Naive B cell (primary cell): Measurements from ENCODE around the gene POGLUT2. TPM values are rescaled to one million over a fixed set of nuclear protein-coding genes. Genes with fewer than 3 reads are reported as not detected.

Experiments
- ATAC-seq, 2 donors: fragments of 150-1000 bp; cut with Tn5 transposase; 2 replicates each; pipeline ENCODE4 v1.10.0; 2021; ENCODE audit warnings: low read depth in 2 of 2, mild to moderate bottlenecking in 2 of 2, moderate library complexity in 2 of 2
- DNase-seq: peaks from one replicate; pipeline ENCODE4 v3.0.0; 2022
- H3K27ac Mint-ChIP-seq, 6 donors: one replicate each; pipeline ENCODE4 v1.8.0; 2020 to 2022; ENCODE audit warnings: mild to moderate bottlenecking in 6 of 6, mixed read lengths in 6 of 6, moderate library complexity in 5 of 6, inconsistent platforms in 2 of 6
- H3K27me3 Mint-ChIP-seq, 3 donors: one replicate each; pipeline ENCODE4 v1.8.0; 2021 to 2022; ENCODE audit warnings: mixed read lengths in 3 of 3, mild to moderate bottlenecking in 1 of 3
- H3K36me3 Mint-ChIP-seq, 2 donors: one replicate each; pipeline ENCODE4 v1.8.0; 2020 to 2022; ENCODE audit warnings: mixed read lengths in 2 of 2, inconsistent platforms in 1 of 2, mild to moderate bottlenecking in 1 of 2
- H3K4me1 Mint-ChIP-seq, 3 donors: one replicate each; pipeline ENCODE4 v1.8.0; 2020 to 2022; ENCODE audit warnings: mixed read lengths in 3 of 3, inconsistent platforms in 1 of 3, mild to moderate bottlenecking in 1 of 3, moderate library complexity in 1 of 3
- H3K4me3 Mint-ChIP-seq, 8 donors: one replicate each; pipeline ENCODE4 v1.8.0; 2020 to 2022; ENCODE audit warnings: mild to moderate bottlenecking in 8 of 8, mixed read lengths in 8 of 8, moderate library complexity in 8 of 8, inconsistent platforms in 2 of 8
- H3K9me3 Mint-ChIP-seq, 7 donors: one replicate each; pipeline ENCODE4 v1.8.0; 2020 to 2022; ENCODE audit warnings: mixed read lengths in 7 of 7, mild to moderate bottlenecking in 5 of 7, inconsistent platforms in 2 of 7, moderate library complexity in 1 of 7
- polyA plus RNA-seq, 6 donors: library from polyadenylated mRNA; unstranded; fragments of 300-500 nt; fragmentation: Illumina TruSeq; gene quantifications; one replicate each; pipeline ENCODE4 v1.2.3, GENCODE V29; 2021; ENCODE audit warnings: low read depth in 6 of 6

POGLUT2 gene
- polyA plus RNA-seq: not detected

GRCh38 chr13:102798581-102799425 lies at the start of gene POGLUT2, which contains the start of gene BIVM:
Gene POGLUT2 (minus strand): TSS chr13:102798976. CDS start chr13:102798670, 306 bp downstream.
Gene BIVM (plus strand): TSS chr13:102799119. CDS start chr13:102807268, 8,149 bp downstream.
- H3K9me3 Mint-ChIP-seq: peaks cover 0 to 1% (median 0%) of the 10 kb centered on the region in 7 donors
- peaks cover 4 to 17% (median 8%) of the 10 kb centered on the region in 3 donors for H3K4me1 Mint-ChIP-seq
- H3K27me3 Mint-ChIP-seq: peaks cover 12 to 28% (median 12%) of the 10 kb centered on the region in 3 donors
- H3K4me3 Mint-ChIP-seq: peak within 1 kb of the TSS; percentile 85 to 94 (median 90)
- ATAC-seq (peak; percentile 43 to 53), DNase-seq (peak; percentile 44)
- no peaks in the 10 kb centered on the region for H3K36me3 Mint-ChIP-seq
- peak within 1 kb of the TSS in 2 of 6 donors; percentile 21 to 87 for H3K27ac Mint-ChIP-seq

DNA sequence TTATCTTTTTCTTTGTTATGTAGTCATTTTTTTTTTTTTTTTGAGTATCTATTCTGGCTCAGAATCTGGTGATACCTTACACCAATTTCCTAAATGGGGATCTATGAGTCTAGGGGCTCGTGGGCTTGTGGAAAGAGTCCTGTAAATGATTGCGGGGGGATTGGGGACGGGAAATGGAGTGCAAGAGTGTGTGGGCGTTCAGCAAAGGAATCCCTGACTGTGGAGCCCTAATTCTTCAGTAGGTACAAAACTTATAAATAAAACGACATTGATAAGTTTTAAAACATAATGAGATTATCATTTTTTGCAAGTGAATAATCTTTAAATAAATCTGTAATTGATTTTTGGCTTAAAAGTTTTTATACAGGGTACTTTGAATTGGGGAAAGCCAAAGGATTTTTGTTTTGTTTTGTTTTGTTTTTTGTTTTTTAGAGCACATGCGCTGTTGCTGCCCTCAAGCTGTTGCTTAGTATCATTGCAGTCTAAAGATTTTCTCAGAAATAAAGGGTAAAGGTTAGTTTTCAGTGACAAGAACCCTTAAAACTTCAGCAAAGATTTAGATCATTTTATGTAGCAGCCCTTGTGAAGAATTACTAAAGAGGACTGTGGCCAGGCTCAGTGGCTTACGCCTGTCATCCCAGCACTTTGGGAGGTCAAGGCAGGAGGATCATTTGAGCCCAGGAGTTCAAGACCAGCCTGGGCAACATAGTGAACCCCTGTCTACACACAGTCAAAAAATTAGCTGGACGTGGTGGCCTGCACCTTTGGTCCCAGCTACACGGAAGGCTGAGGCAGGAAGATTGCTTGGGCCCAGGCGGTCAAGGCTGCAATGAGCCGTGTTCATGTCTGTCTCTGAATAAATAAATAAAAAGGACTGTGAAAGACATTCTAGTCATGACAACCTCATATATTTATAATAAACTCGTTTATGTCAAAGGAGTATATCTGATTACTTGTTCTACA lies 48.8 kb upstream of the POGLUT2 start:
- peaks cover 37 to 47% (median 37%) of the 10 kb centered on the region in 3 donors for H3K4me1 Mint-ChIP-seq
- ATAC-seq: no peak
- peak overlapping the region; percentile 94 to 100 (median 100) for H3K27ac Mint-ChIP-seq
- peak; percentile 27 for DNase-seq
- peak overlapping the region; percentile 87 to 100 (median 99) for H3K4me3 Mint-ChIP-seq
- no peaks in the 10 kb centered on the region for H3K9me3 Mint-ChIP-seq
- H3K27me3 Mint-ChIP-seq: no peaks in the 10 kb centered on the region
- H3K36me3 Mint-ChIP-seq: no peaks in the 10 kb centered on the region

- Mint-ChIP-seq H3K4me3 (peak overlapping the region; percentile 87 to 100 (median 99)), H3K4me1 (peaks cover 36 to 47% (median 37%) of the 10 kb centered on the region in 3 donors), H3K9me3 (no peaks in the 10 kb centered on the region), H3K27me3 (no peaks in the 10 kb centered on the region), H3K27ac (peak overlapping the region; percentile 94 to 100 (median 100)), H3K36me3 (no peaks in the 10 kb centered on the region)
- DNase-seq: peak; percentile 76
- peak; percentile 66 to 71 for ATAC-seq
Measured at GRCh38 chr13:102846261-102847015, 47.7 kb upstream of the POGLUT2 start.

DNA sequence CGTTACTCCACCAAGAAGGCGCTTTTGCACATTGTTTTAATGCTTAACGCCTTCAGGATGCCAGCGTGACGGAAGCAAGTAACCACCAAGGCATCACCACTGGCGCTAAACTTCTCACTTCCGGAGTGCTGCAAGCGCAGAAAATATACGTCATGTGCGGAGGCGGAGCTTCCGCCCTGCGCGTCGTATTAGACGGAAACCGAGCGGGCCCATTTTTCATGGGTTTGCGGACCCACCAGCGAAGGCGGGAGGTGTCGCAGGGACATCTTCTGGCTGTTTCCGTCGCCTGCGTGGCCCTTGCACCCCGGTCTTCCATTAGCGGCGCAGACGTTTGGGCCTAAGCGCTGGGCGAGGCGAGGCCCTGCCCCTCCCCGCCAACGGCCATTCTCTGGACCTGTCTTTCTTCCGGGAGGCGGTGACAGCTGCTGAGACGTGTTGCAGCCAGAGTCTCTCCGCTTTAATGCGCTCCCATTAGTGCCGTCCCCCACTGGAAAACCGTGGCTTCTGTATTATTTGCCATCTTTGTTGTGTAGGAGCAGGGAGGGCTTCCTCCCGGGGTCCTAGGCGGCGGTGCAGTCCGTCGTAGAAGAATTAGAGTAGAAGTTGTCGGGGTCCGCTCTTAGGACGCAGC lies 47.0 kb upstream of the POGLUT2 start, which contains the start of gene ERCC5:
ERCC5 (plus strand) TSS at position 403 of the 631 bp plus-strand sequence. CDS start 235 bp downstream, outside the sequence.
- DNase-seq: peak; percentile 95
- Mint-ChIP-seq H3K27me3 (no peaks in the 10 kb centered on the region), H3K27ac (peak within 1 kb of the TSS; percentile 94 to 100 (median 100)), H3K9me3 (no peaks in the 10 kb centered on the region), H3K4me1 (peaks cover 35 to 46% (median 35%) of the 10 kb centered on the region in 3 donors), H3K4me3 (peak within 1 kb of the TSS; percentile 87 to 100 (median 99)), H3K36me3 (no peaks in the 10 kb centered on the region)
- ATAC-seq: peak; percentile 73 to 78

DNA sequence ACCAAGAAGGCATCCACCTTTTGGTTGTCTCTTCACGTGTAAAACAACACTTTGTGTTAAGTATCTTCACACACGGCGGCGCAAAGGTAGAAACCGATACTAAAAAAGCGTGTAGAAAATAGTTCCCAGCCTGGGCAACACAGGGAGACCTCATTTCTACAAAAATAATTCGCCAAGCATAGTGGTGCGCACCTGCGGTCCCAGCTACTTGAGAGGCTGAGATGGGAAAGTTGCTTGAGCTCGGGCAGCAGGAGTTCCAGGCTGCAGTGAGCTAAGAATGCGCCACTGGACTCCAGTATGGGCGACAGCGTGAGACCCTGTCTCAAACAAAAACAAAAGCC lies 46.5 kb upstream of the POGLUT2 start:
- no peaks in the 10 kb centered on the region for H3K36me3 Mint-ChIP-seq
- peak overlapping the region; percentile 94 to 100 (median 100) for H3K27ac Mint-ChIP-seq
- peak overlapping the region; percentile 87 to 100 (median 99) for H3K4me3 Mint-ChIP-seq
- peak; percentile 35 to 40 for ATAC-seq
- H3K4me1 Mint-ChIP-seq: peaks cover 30 to 41% (median 31%) of the 10 kb centered on the region in 3 donors
- no peaks in the 10 kb centered on the region for H3K27me3 Mint-ChIP-seq
- H3K9me3 Mint-ChIP-seq: no peaks in the 10 kb centered on the region
- DNase-seq: no peak

DNA sequence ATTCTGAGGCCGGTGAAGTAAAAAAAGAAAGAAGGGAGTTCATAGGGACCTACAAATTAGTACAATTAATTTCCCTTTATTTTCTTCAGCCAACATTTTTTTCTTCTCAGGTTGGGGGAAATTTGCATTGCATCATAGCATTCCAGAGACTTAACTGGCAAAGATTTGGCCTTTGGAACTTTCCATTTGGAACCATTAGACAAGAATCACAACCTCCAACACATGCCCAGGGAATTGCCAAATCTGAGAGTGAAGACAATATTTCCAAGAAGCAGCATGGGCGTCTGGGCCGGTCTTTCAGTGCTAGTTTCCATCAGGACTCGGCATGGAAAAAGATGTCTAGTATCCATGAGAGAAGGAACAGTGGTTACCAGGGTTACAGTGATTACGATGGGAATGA lies 40.7 kb upstream of the POGLUT2 start:
- Mint-ChIP-seq H3K4me1 (peaks cover under 1 to 4% (median 2%) of the 10 kb centered on the region in 3 donors), H3K9me3 (no peaks in the 10 kb centered on the region), H3K4me3 (peak overlapping the region in 1 of 8 donors; percentile 2), H3K27ac (no peak overlapping the region), H3K36me3 (no peaks in the 10 kb centered on the region), H3K27me3 (no peaks in the 10 kb centered on the region)
- ATAC-seq (no peak), DNase-seq (no peak)

DNA sequence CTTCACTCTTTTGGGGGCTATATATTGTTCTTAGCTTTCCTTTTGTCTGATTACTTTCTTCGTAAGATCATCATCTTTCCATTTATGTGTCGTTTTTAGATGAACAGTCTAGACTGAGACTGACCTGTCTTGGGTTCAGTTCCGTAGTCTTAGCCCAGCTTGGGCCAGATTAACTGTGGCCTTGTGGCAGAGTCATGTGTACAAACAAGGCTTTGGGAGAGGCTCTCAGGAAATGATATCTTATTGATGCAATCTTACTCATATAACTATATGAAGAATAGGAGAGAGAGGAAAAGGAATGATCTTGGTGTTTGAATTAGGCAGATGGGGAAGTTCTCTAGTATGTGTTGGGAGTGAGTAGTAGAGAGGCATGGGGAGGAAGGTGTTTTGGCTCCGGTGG lies 40.2 kb upstream of the POGLUT2 start:
- Mint-ChIP-seq H3K36me3 (no peaks in the 10 kb centered on the region), H3K4me1 (peaks cover 0 to 4% (median 0%) of the 10 kb centered on the region in 3 donors), H3K27ac (no peak overlapping the region), H3K4me3 (peak overlapping the region in 1 of 8 donors; percentile 2), H3K9me3 (no peaks in the 10 kb centered on the region), H3K27me3 (no peaks in the 10 kb centered on the region)
- ATAC-seq (no peak), DNase-seq (no peak)

- DNase-seq (no peak), ATAC-seq (no peak)
- no peak overlapping the region for H3K4me3 Mint-ChIP-seq
- no peaks in the 10 kb centered on the region for H3K36me3 Mint-ChIP-seq
- H3K9me3 Mint-ChIP-seq: no peaks in the 10 kb centered on the region
- no peak overlapping the region for H3K27ac Mint-ChIP-seq
- H3K27me3 Mint-ChIP-seq: no peaks in the 10 kb centered on the region
- no peaks in the 10 kb centered on the region for H3K4me1 Mint-ChIP-seq
Measured at GRCh38 chr13:102838273-102838672, 39.5 kb upstream of the POGLUT2 start.

- H3K27me3 Mint-ChIP-seq: no peaks in the 10 kb centered on the region
- no peak for DNase-seq
- no peak overlapping the region for H3K4me3 Mint-ChIP-seq
- no peak for ATAC-seq
- H3K27ac Mint-ChIP-seq: no peak overlapping the region
- H3K36me3 Mint-ChIP-seq: no peaks in the 10 kb centered on the region
- H3K4me1 Mint-ChIP-seq: no peaks in the 10 kb centered on the region
- H3K9me3 Mint-ChIP-seq: no peaks in the 10 kb centered on the region
Measured at GRCh38 chr13:102836471-102836870, 37.7 kb upstream of the POGLUT2 start.

- H3K4me3 Mint-ChIP-seq: no peak overlapping the region
Measured at GRCh38 chr13:102830646-102831045, 31.9 kb upstream of the POGLUT2 start.

DNA sequence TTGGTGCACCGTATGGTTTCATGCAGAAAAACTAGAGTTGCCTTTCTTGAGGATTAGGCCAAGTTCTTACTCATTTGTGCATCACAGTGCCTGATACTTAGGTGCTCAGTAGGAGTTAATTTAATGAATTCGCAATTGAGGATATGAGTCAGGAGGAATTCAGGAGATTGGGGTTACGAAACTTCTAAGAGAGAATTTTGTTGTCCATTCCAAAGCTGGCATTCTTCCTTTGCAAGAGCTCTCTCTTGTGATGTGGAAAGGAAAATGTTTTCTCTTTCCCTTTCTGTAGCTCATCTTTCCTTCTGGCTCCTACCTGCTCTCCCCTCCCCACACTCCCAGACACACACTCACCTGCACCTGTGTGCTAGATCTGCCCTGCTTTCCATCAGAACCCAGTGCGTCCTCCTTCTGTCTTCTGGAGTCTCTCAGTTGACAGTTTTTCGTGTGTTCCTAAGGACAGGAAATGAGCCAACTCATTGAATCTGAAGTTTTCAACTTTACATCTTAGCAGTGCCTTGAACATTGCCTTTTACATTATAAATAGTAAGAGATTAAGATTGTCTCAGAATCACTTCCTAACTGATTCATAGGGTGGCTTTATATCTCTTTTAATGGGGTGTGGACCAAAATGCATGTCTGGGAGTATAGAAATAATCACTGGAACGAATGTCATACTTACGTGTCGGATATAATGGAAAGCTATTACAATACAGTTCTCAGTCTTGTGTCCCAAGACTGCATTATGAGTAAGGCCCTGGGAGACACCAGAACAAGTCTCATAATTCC lies 27.3 kb upstream of the POGLUT2 start:
- Mint-ChIP-seq H3K4me3 (no peak overlapping the region), H3K27me3 (no peaks in the 10 kb centered on the region), H3K4me1 (no peaks in the 10 kb centered on the region), H3K36me3 (peaks cover 0 to 7% of the 10 kb centered on the region in 2 donors), H3K27ac (peak overlapping the region in 2 of 6 donors; percentile 13 to 78), H3K9me3 (peaks cover 0 to 5% (median 0%) of the 10 kb centered on the region in 7 donors)
- DNase-seq (no peak), ATAC-seq (no peak)

More at GRCh38 chr13:102830646-102831045, 31.9 kb upstream of the POGLUT2 start:
- H3K27me3 Mint-ChIP-seq: no peaks in the 10 kb centered on the region
- H3K27ac Mint-ChIP-seq: no peak overlapping the region
- no peak for ATAC-seq
- H3K4me1 Mint-ChIP-seq: no peaks in the 10 kb centered on the region
- no peaks in the 10 kb centered on the region for H3K9me3 Mint-ChIP-seq
- no peaks in the 10 kb centered on the region for H3K36me3 Mint-ChIP-seq
- DNase-seq: no peak
